C4-2B (cell line): ENCODE data around the gene CACNA2D3.

Experiments used
- H3K27ac ChIP-seq: fragments of 450-650 bp; 2 replicates; pipeline ENCODE4 v1.5.1; 2017
- CTCF ChIP-seq: fragments of 450-650 bp; conservative IDR thresholded peaks from 2 replicates; pipeline ENCODE4 v1.5.1; 2017; ENCODE audit warnings: mild to moderate bottlenecking
- ZFX ChIP-seq: fragments of 450-650 bp; IDR thresholded peaks from 2 replicates; pipeline ENCODE4 v1.6.1; 2017

The CACNA2D3 gene

GRCh38 chr3:54313418-54313817 is 191.1 kb downstream of the CACNA2D3 start:
- TF ChIP-seq ZFX (no peak), CTCF (no peak)
- H3K27ac ChIP-seq, result no peak overlapping the region

DNA sequence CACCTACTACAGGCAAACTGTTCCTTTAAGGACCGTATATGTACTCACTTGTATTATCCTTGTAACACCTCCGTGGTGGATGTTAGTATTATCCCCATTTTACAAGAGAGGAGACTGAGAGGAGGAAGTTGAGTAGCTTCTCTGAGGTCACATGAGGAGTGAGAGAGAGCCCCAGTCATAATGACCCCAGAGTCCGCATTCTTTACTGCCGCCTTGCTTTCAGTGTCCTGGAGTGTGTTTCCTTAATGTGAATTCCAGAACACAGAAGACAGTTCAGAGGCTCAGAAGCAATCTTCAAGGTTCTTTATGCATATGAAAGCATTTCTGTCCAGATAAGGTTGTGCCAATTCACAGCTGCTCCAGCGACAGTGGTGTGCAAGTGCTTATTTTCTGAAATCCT is 199.2 kb downstream of the CACNA2D3 start:
- TF ChIP-seq CTCF, result no peak
- TF ChIP-seq ZFX, result no peak
- H3K27ac ChIP-seq, result no peak overlapping the region

- H3K27ac ChIP-seq, result no peak overlapping the region
- no peak for TF ChIP-seq ZFX
- TF ChIP-seq CTCF, result no peak
These were observed 200.0 kb downstream of the CACNA2D3 start for GRCh38 chr3:54322354-54322753.

DNA sequence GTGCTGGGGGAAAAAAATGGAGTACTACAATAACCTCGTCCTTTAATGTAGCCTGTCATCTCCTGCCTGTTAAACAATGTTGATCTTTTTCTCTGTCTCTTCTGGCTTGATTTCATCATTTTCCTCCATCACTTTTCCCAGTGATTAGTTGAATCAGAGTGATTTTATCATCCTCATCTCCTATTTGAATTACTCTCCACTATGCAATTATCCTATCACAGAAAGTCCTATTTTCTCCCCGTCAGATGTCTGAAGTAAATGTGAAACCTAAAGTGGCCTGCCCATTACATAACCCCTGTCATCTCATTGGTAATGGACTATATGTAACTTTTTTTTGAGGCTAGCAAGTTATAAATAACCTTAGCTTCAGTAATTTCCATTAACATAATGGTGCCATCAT is 201.8 kb downstream of the CACNA2D3 start:
- TF ChIP-seq CTCF, result no peak
- no peak for TF ChIP-seq ZFX
- no peak overlapping the region for H3K27ac ChIP-seq

- no peak for TF ChIP-seq CTCF
- no peak for TF ChIP-seq ZFX
- no peak overlapping the region for H3K27ac ChIP-seq
These were observed 204.6 kb downstream of the CACNA2D3 start for GRCh38 chr3:54326951-54327350.

GRCh38 chr3:54331341-54331740 is 209.0 kb downstream of the CACNA2D3 start:
- TF ChIP-seq ZFX (no peak), CTCF (no peak)
- no peak overlapping the region for H3K27ac ChIP-seq

GRCh38 chr3:54337846-54338245 is 215.5 kb downstream of the CACNA2D3 start:
- TF ChIP-seq CTCF (no peak), ZFX (no peak)
- no peak overlapping the region for H3K27ac ChIP-seq
